Measurements from ENCODE around the gene CERS5. TPM values are rescaled to one million over a fixed set of nuclear protein-coding genes. Genes with fewer than 3 reads are reported as not detected.

The CERS5 gene
- polyA plus RNA-seq, 1 of the 3 experiments (the other 2 are of a cell fraction): 56.9 TPM

DNA sequence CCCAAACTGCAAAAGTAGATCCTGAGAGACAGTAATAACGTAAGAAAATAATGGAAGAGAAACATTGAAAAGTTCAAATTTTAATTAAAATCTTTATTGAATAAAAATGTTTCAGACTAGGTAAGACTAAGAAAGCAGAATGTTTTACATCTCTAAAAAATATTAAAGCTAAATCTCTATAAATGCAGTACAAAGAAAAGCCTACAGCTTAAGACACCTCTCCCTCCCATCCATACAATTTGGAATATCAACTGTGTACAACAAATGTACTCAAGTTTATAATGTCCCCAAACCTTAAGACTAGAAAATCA lies 8.5 kb upstream of the CERS5 start (continued):
- TF ChIP-seq, protein P1, sequence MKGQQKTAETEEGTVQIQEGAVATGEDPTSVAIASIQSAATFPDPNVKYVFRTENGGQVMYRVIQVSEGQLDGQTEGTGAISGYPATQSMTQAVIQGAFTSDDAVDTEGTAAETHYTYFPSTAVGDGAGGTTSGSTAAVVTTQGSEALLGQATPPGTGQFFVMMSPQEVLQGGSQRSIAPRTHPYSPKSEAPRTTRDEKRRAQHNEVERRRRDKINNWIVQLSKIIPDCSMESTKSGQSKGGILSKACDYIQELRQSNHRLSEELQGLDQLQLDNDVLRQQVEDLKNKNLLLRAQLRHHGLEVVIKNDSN (IDR thresholded peaks at IDR 0.05; ENCODE audit: borderline replicate concordance, low read depth): no peak
- TF ChIP-seq RAD21 (IDR thresholded peaks at IDR 0.05; ENCODE audit: low read length) (no peak), NFIC (IDR thresholded peaks at IDR 0.05; ENCODE audit: borderline replicate concordance) (no peak)

DNA sequence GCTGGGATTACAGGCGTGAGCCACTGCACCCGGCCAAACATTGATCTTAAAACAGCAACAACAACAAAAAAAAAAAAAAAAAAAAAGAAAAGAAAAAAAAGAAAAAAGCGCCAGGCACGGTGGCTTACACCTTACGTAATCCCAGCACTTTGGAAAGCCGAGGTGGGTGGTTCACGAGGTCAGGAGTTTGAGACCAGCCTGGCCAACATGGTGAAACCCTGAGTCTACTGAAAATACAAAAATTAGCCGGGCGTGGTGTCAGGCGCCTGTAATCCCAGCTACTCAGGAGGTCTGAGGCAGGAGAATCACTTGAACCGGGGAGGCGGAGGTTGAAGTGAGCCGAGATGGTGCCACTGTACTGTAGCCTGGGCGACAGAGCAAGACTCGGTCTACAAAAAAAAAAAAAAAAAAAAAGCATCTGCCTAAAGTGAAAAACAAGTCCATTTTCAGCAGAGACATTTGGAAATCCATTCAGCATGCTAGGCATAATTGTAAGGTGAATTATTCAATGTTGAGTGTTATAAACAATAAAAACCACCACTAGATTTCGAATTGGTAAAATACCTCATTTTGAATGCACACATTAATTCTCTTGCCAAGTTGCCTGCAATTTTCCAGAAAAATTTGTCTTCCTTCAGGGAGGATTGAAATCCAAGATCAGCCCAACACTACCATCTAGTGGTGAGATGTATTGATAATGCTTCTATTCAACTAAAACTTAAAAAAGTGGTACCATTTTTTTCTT lies 8.0 kb upstream of the CERS5 start:
- H3K4me2 ChIP-seq: no peak overlapping the region
- peaks cover 15% of the 10 kb centered on the region; the same call in 1 of the 2 replicates for H3K79me2 ChIP-seq (ENCODE audit: insufficient read depth)
- CTCF ChIA-PET: interaction anchor here (0.6 to 4.9 kb wide), 48 partner anchors 8 to 310 kb away, joined by 3 to 33 read pairs (median 4); partner anchors contain the start of genes CERS5, COX14, GPD1 and LIMA1
- DNase-seq: peak; percentile 64
- peaks cover 50% of the 10 kb centered on the region for H3F3A ChIP-seq (replicated peaks; ENCODE audit: insufficient read depth)
- no peaks in the 10 kb centered on the region for H3K4me1 ChIP-seq (ENCODE audit: control insufficient read depth in 1 of 2, insufficient read depth in 2 of 2, low read depth in 1 of 2, low read length in 1 of 2)
- H3K27ac ChIP-seq (ENCODE audit: low read depth in 2 of 2, low read length in 1 of 2): peak overlapping the region in 1 of 2 experiments; percentile 41; a peak in 1 of 4 replicates
- peaks cover 24 to 54% of the 10 kb centered on the region in 2 experiments for H3K36me3 ChIP-seq (replicated peaks in 1 of 2; ENCODE audit: control insufficient read depth in 1 of 2, insufficient read depth in 2 of 2, low read length in 1 of 2)
- TF ChIP-seq EP300 (IDR thresholded peaks at IDR 0.05; ENCODE audit: borderline replicate concordance in 1 of 2, low read depth in 1 of 2, low read length in 1 of 2) (no peak), GATA2 (CRISPR knock-in tag; IDR thresholded peaks at IDR 0.05) (peak; percentile 79), NFIC (IDR thresholded peaks at IDR 0.05; ENCODE audit: borderline replicate concordance) (no peak), SMC3 (IDR thresholded peaks at IDR 0.05; ENCODE audit: low read depth, low read length) (peak; percentile 60), ELF1 (IDR thresholded peaks at IDR 0.05) (no peak), RAD21 (IDR thresholded peaks at IDR 0.05; ENCODE audit: low read length) (peak; percentile 86), RFX5 (IDR thresholded peaks at IDR 0.05; ENCODE audit: low read length) (peak; percentile 72; the same call in 1 of the 2 replicates), CHD2 (IDR thresholded peaks at IDR 0.05; ENCODE audit: low read length, partially characterized antibody) (no peak)
- TF ChIP-seq, protein P2, sequence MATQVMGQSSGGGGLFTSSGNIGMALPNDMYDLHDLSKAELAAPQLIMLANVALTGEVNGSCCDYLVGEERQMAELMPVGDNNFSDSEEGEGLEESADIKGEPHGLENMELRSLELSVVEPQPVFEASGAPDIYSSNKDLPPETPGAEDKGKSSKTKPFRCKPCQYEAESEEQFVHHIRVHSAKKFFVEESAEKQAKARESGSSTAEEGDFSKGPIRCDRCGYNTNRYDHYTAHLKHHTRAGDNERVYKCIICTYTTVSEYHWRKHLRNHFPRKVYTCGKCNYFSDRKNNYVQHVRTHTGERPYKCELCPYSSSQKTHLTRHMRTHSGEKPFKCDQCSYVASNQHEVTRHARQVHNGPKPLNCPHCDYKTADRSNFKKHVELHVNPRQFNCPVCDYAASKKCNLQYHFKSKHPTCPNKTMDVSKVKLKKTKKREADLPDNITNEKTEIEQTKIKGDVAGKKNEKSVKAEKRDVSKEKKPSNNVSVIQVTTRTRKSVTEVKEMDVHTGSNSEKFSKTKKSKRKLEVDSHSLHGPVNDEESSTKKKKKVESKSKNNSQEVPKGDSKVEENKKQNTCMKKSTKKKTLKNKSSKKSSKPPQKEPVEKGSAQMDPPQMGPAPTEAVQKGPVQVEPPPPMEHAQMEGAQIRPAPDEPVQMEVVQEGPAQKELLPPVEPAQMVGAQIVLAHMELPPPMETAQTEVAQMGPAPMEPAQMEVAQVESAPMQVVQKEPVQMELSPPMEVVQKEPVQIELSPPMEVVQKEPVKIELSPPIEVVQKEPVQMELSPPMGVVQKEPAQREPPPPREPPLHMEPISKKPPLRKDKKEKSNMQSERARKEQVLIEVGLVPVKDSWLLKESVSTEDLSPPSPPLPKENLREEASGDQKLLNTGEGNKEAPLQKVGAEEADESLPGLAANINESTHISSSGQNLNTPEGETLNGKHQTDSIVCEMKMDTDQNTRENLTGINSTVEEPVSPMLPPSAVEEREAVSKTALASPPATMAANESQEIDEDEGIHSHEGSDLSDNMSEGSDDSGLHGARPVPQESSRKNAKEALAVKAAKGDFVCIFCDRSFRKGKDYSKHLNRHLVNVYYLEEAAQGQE (IDR thresholded peaks at IDR 0.05; ENCODE audit: low read depth, low read length): no peak
- TF ChIP-seq, protein P3, sequence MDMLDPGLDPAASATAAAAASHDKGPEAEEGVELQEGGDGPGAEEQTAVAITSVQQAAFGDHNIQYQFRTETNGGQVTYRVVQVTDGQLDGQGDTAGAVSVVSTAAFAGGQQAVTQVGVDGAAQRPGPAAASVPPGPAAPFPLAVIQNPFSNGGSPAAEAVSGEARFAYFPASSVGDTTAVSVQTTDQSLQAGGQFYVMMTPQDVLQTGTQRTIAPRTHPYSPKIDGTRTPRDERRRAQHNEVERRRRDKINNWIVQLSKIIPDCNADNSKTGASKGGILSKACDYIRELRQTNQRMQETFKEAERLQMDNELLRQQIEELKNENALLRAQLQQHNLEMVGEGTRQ (IDR thresholded peaks at IDR 0.05; ENCODE audit: borderline replicate concordance, low read depth, low read length): no peak
- TF ChIP-seq, protein P4, sequence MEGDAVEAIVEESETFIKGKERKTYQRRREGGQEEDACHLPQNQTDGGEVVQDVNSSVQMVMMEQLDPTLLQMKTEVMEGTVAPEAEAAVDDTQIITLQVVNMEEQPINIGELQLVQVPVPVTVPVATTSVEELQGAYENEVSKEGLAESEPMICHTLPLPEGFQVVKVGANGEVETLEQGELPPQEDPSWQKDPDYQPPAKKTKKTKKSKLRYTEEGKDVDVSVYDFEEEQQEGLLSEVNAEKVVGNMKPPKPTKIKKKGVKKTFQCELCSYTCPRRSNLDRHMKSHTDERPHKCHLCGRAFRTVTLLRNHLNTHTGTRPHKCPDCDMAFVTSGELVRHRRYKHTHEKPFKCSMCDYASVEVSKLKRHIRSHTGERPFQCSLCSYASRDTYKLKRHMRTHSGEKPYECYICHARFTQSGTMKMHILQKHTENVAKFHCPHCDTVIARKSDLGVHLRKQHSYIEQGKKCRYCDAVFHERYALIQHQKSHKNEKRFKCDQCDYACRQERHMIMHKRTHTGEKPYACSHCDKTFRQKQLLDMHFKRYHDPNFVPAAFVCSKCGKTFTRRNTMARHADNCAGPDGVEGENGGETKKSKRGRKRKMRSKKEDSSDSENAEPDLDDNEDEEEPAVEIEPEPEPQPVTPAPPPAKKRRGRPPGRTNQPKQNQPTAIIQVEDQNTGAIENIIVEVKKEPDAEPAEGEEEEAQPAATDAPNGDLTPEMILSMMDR (IDR thresholded peaks at IDR 0.05): peak; percentile 74
- TF ChIP-seq, protein P5, sequence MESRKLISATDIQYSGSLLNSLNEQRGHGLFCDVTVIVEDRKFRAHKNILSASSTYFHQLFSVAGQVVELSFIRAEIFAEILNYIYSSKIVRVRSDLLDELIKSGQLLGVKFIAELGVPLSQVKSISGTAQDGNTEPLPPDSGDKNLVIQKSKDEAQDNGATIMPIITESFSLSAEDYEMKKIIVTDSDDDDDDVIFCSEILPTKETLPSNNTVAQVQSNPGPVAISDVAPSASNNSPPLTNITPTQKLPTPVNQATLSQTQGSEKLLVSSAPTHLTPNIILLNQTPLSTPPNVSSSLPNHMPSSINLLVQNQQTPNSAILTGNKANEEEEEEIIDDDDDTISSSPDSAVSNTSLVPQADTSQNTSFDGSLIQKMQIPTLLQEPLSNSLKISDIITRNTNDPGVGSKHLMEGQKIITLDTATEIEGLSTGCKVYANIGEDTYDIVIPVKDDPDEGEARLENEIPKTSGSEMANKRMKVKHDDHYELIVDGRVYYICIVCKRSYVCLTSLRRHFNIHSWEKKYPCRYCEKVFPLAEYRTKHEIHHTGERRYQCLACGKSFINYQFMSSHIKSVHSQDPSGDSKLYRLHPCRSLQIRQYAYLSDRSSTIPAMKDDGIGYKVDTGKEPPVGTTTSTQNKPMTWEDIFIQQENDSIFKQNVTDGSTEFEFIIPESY (IDR thresholded peaks at IDR 0.05; ENCODE audit: borderline replicate concordance, low read depth): no peak
- H3K9ac ChIP-seq: no peak overlapping the region
- H2AFZ ChIP-seq (ENCODE audit: low read depth): no peak overlapping the region
- H3K4me3 ChIP-seq (ENCODE audit: low read depth in 2 of 2, low read length in 1 of 2): no peak overlapping the region
- WGBS (ENCODE audit: low lambda C conversion rate): 74% methylated on average over 16 of the region's 16 CpGs
- no peaks in the 10 kb centered on the region for H3K9me2 ChIP-seq
- H4K20me1 ChIP-seq (ENCODE audit: insufficient read depth): no peaks in the 10 kb centered on the region
- H3K27me3 ChIP-seq (ENCODE audit: insufficient read depth): no peaks in the 10 kb centered on the region
- H3K9me3 ChIP-seq: no peaks in the 10 kb centered on the region
- POLR2A ChIA-PET: no interaction called here
